Endothelial cell of umbilical vein (primary cell): ENCODE measurements around the gene CEACAM6. TPM values are rescaled to one million over a fixed set of nuclear protein-coding genes. Genes with fewer than 3 reads are reported as not detected.

Experiments
- BruUV-seq: library from RNA; stranded (reverse); fragments of 400-500 nt; replicated peaks from 2 replicates; lab custom pipeline; 2021; lab: Mats Ljungman, UMichigan
- CTCF ChIA-PET: fragments of 300-600, 350-600 bp; sonication (Branson Sonifier 250); formaldehyde crosslinking; loops from one replicate; lab custom pipeline; 2021; ENCODE audit warnings: antibody characterized with exemption, inconsistent platforms; lab: Charles Lee
- POLR2A ChIA-PET: fragments of 300-600, 350-600 bp; sonication (Branson Sonifier 250); formaldehyde crosslinking; loops from one replicate; lab custom pipeline; 2021; ENCODE audit warnings: antibody characterized with exemption, inconsistent platforms; lab: Charles Lee
- DNase-seq: peaks from one replicate; pipeline ENCODE4 v3.0.0-alpha.2; 2011; ENCODE audit warnings: low read depth, low spot score
- FAIRE-seq: peaks from 2 replicates; lab custom pipeline; 2011; peaks lifted over from hg19 to GRCh38; lab: Jason Lieb, UNC
- H2AFZ ChIP-seq: 2 replicates; pipeline ENCODE4 v1.6.0; 2012; ENCODE audit warnings: low read depth, low read length, control low read depth, inconsistent platforms
- H3K27ac ChIP-seq: 2 replicates; pipeline ENCODE4 v1.5.1; 2011; ENCODE audit warnings: low read depth, mild to moderate bottlenecking, control low read depth, low read length, moderate library complexity; ENCODE audit not compliant: insufficient read depth
- H3K27me3 ChIP-seq, 2 experiments: 2 replicates each; pipeline versions ENCODE4 v1.6.0 to v1.6.1; 2011; ENCODE audit warnings: low read length in 2 of 2, mixed read lengths in 1 of 2; ENCODE audit not compliant: control insufficient read depth in 2 of 2, insufficient read depth in 2 of 2
- H3K36me3 ChIP-seq, 2 experiments: 2 replicates in 1 of 2; 3 replicates in 1 of 2; pipeline ENCODE4 v1.5.1; 2011; ENCODE audit warnings: low read length in 2 of 2, mild to moderate bottlenecking in 1 of 2, moderate library complexity in 1 of 2; ENCODE audit not compliant: control insufficient read depth in 2 of 2, insufficient read depth in 2 of 2; ENCODE audit errors: extremely low read depth in 1 of 2
- H3K4me1 ChIP-seq: 3 replicates; pipeline ENCODE4 v1.5.1; 2011; ENCODE audit warnings: mild to moderate bottlenecking, low read length; ENCODE audit not compliant: control insufficient read depth, insufficient read depth; ENCODE audit errors: extremely low read depth
- H3K4me2 ChIP-seq: 2 replicates; pipeline ENCODE4 v1.6.1; 2011; ENCODE audit warnings: low read length, control low read depth, mixed read lengths; ENCODE audit not compliant: insufficient read depth
- H3K4me3 ChIP-seq, 3 experiments: fragments of 200-600 bp in 1 of 3; sonication (generic), shearing (Covaris generic) in 1 of 3; replicated peaks in 1 of 3; 2 replicates each; pipeline ENCODE4 v1.5.1; 2011 to 2016; ENCODE audit warnings: control low read depth in 3 of 3, low read length in 3 of 3, mild to moderate bottlenecking in 2 of 3, inconsistent platforms in 1 of 3, low read depth in 1 of 3, moderate library complexity in 1 of 3; ENCODE audit not compliant: insufficient read depth in 1 of 3
- H3K79me2 ChIP-seq: 2 replicates; pipeline ENCODE4 v1.6.0; 2012; ENCODE audit warnings: low read length, inconsistent platforms; ENCODE audit not compliant: control insufficient read depth, insufficient read depth
- H3K9ac ChIP-seq: replicated peaks from 2 replicates; pipeline ENCODE3; 2011; ENCODE audit warnings: low read length, control low read depth; ENCODE audit not compliant: insufficient read depth; ENCODE audit errors: extremely low read depth
- H3K9me1 ChIP-seq: replicated peaks from 3 replicates; pipeline ENCODE4 v1.6.0; 2011; ENCODE audit warnings: mild to moderate bottlenecking, low read length; ENCODE audit not compliant: control insufficient read depth, insufficient read depth; ENCODE audit errors: extremely low read depth
- H3K9me3 ChIP-seq: replicated peaks from 2 replicates; pipeline ENCODE4 v1.5.1; 2012; ENCODE audit warnings: low read length, inconsistent platforms; ENCODE audit not compliant: control insufficient read depth, insufficient read depth
- H4K20me1 ChIP-seq: replicated peaks from 2 replicates; pipeline ENCODE3; 2011; ENCODE audit warnings: mild to moderate bottlenecking, low read length; ENCODE audit not compliant: control insufficient read depth, insufficient read depth; ENCODE audit errors: extremely low read depth
- CTCF ChIP-seq, 2 donors: IDR thresholded peaks; 1 replicate in 1 of 2; 2 replicates in 1 of 2; pipeline ENCODE4 v1.5.1; 2011; ENCODE audit warnings: low read length in 2 of 2, mild to moderate bottlenecking in 2 of 2, moderate library complexity in 2 of 2, control low read depth in 1 of 2, inconsistent platforms in 1 of 2, low read depth in 1 of 2; ENCODE audit not compliant: insufficient read depth in 1 of 2; ENCODE audit errors: extremely low read depth in 1 of 2
- EZH2 ChIP-seq: IDR thresholded peaks from 2 replicates; pipeline ENCODE4 v1.6.1; 2012; ENCODE audit warnings: borderline replicate concordance, low read depth, mild to moderate bottlenecking, moderate library complexity, low read length, inconsistent platforms; ENCODE audit not compliant: severe bottlenecking
- GATA2 ChIP-seq: IDR thresholded peaks from 2 replicates; pipeline ENCODE4 v1.7.0; 2011; ENCODE audit warnings: low read depth, mild to moderate bottlenecking, moderate library complexity, mixed read lengths, low read length; ENCODE audit not compliant: insufficient read length, insufficient read depth
- JUN ChIP-seq: IDR thresholded peaks from 2 replicates; pipeline ENCODE4 v1.6.1; 2011; ENCODE audit warnings: borderline replicate concordance, low read depth; ENCODE audit not compliant: insufficient read length, insufficient read depth
- MAX ChIP-seq: IDR thresholded peaks from 2 replicates; pipeline ENCODE4 v1.6.1; 2011; ENCODE audit not compliant: insufficient read depth, insufficient read length
- MYC ChIP-seq: IDR thresholded peaks from one replicate; pipeline ENCODE4 v1.6.1; 2011; ENCODE audit warnings: mild to moderate bottlenecking, low read depth, low read length
- POLR2A ChIP-seq: IDR thresholded peaks from 2 replicates; pipeline ENCODE4 v1.6.1; 2012; ENCODE audit warnings: low read depth, mild to moderate bottlenecking, control low read depth, low read length
- POLR2AphosphoS5 ChIP-seq: IDR thresholded peaks from 2 replicates; pipeline ENCODE4 v1.6.1; 2012; ENCODE audit warnings: low read depth, mild to moderate bottlenecking, control low read depth, low read length, moderate library complexity; ENCODE audit not compliant: insufficient read depth
- dilution Hi-C: fragments of 300-500 bp; cut with MboI; formaldehyde crosslinking; loops from one replicate; pipeline ENCODE4 v1.15.0; 2019; ENCODE audit warnings: low sequenced_read_pairs; ENCODE audit not compliant: extremely low pct_ligation_motif_present
- intact Hi-C: fragments of 100-400 bp; cut with micrococcal nuclease; formaldehyde crosslinking; loops from one replicate; pipeline ENCODE4 v1.10.0; 2022
- polyA plus RNA-seq, 4 experiments: library from polyadenylated mRNA; depleted of rRNA in 3 of 4; stranded (reverse) in 3 of 4; unstranded in 1 of 4; fragments of >200 nt; gene quantifications; 2 replicates each; pipeline versions ENCODE4 v1.2.1 to v1.2.3, GENCODE V29; 2011 to 2012; ENCODE audit warnings: missing spikeins in 1 of 4
- total RNA-seq: library from RNA; stranded (reverse); gene quantifications from 2 replicates; pipeline ENCODE4 v1.2.3, GENCODE V29; 2021

Gene CEACAM6
- total and polyA plus RNA-seq, 2 donors (not counting 3 experiments of a cell fraction or from before 2014, with no cell fraction given) = not detected

- no TSS peak for BruUV-seq
- dilution Hi-C loops = no loop called here
- H3K27me3 ChIP-seq = peaks cover 7 to 12% of the 10 kb centered on the region in 2 experiments
These were observed 10.5 kb upstream of the CEACAM6 start for GRCh38 chr19:41744850-41745249.

GRCh38 chr19:41745756-41746155, 9.6 kb upstream of the CEACAM6 start:
- intact Hi-C loops (loop anchor here (2.0 kb wide), 1 partner anchor 39 kb away; no protein-coding TSS in a partner anchor), dilution Hi-C loops (no loop called here)
- H3K4me3 ChIP-seq = no peak overlapping the region
- DNase-seq (no peak), FAIRE-seq (no peak)
- BruUV-seq = no TSS peak
- H3K79me2 ChIP-seq = no peaks in the 10 kb centered on the region
- no peak overlapping the region for H2AFZ ChIP-seq
- peaks cover 8 to 12% of the 10 kb centered on the region in 2 experiments for H3K27me3 ChIP-seq
- H3K27ac ChIP-seq = no peak overlapping the region
- POLR2A ChIA-PET = no interaction called here
- TF ChIP-seq POLR2A = no peak
- TF ChIP-seq JUN = no peak
- TF ChIP-seq CTCF (IDR thresholded peaks at IDR 0.05; ENCODE audit: extremely low read depth in 1 of 2, insufficient read depth in 1 of 2, low read depth in 1 of 2, low read length in 2 of 2) = no peak
- TF ChIP-seq MAX = no peak
- TF ChIP-seq POLR2AphosphoS5 = no peak
- no peak for TF ChIP-seq MYC
- TF ChIP-seq EZH2 = no peak
- H3K9me1 ChIP-seq = no peaks in the 10 kb centered on the region
- no peak overlapping the region for H3K4me2 ChIP-seq
- no peaks in the 10 kb centered on the region for H3K36me3 ChIP-seq
- no peak overlapping the region for H3K9ac ChIP-seq
- CTCF ChIA-PET = interaction anchor here (1.0 kb wide), 2 partner anchors 7 to 39 kb away, joined by 3 read pairs; no protein-coding TSS in a partner anchor
- H3K9me3 ChIP-seq = no peaks in the 10 kb centered on the region
- no peaks in the 10 kb centered on the region for H3K4me1 ChIP-seq
- no peaks in the 10 kb centered on the region for H4K20me1 ChIP-seq

More at GRCh38 chr19:41744850-41745249, 10.5 kb upstream of the CEACAM6 start:
- Histone ChIP-seq H3K4me2 (no peak overlapping the region), H3K9me1 (no peaks in the 10 kb centered on the region), H3K27ac (no peak overlapping the region), H3K9me3 (no peaks in the 10 kb centered on the region), H3K79me2 (no peaks in the 10 kb centered on the region), H2AFZ (no peak overlapping the region), H3K9ac (no peak overlapping the region), H3K4me1 (no peaks in the 10 kb centered on the region), H3K4me3 (no peak overlapping the region), H4K20me1 (no peaks in the 10 kb centered on the region), H3K36me3 (no peaks in the 10 kb centered on the region)
- CTCF ChIA-PET = interaction anchor here (1.0 to 1.6 kb wide), 3 partner anchors 8 to 103 kb away, joined by 3 to 5 read pairs (median 3); no protein-coding TSS in a partner anchor
- TF ChIP-seq POLR2A (no peak), GATA2 (no peak)
- DNase-seq (no peak), FAIRE-seq (no peak)
- POLR2A ChIA-PET = no interaction called here
- intact Hi-C loops = no loop called here
